ENCODE data around the gene FER.

- no peak for TF ChIP-seq POLR2A (IDR thresholded peaks at IDR 0.05)
- no peak for TF ChIP-seq CTCF (IDR thresholded peaks at IDR 0.05)
Observed at GRCh38 chr5:109038209-109038840, 290.6 kb downstream of the FER start.
